ENCODE data around the gene GRID2IP. TPM values are rescaled to one million over a fixed set of nuclear protein-coding genes. Genes with fewer than 3 reads are reported as not detected.

The GRID2IP gene
- total and polyA plus RNA-seq, 2 donors (not counting 1 experiment from before 2014, with no cell fraction given), result 0.72 to 1.7 TPM

DNA sequence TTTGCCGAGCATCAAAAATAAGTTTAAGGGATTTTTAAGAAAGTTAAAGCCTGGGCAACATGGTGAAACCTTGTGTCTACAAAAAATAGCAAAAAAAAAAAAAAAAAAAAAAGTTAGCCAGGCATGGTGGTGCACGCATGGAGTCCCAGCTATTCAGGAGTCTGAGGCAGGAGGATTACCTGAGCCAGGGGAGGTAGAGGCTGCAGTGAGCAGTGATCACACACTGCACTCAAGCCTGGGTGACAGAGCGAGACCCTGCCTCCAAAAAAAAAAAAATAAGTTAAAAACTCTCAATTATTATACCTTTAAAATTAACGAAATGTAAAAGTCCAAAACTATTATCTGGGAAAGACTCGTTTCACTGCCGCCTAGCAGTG is 68.5 kb downstream of the GRID2IP start:
- H3K9ac ChIP-seq (ENCODE audit: low read length), result peak overlapping the region; percentile 92
- CTCF ChIA-PET, result no interaction called here
- H4K20me1 ChIP-seq (ENCODE audit: control insufficient read depth, insufficient read depth, low read length, poor library complexity, severe bottlenecking), result peaks cover 40% of the 10 kb centered on the region
- H3K36me3 ChIP-seq (replicated peaks in 1 of 2; ENCODE audit: control extremely low read depth in 1 of 2, control insufficient read depth in 1 of 2, extremely low read depth in 1 of 2, insufficient read depth in 2 of 2, low read length in 1 of 2), result peaks cover 3 to 6% of the 10 kb centered on the region in 2 experiments
- peaks cover 76% of the 10 kb centered on the region for H3K79me2 ChIP-seq (ENCODE audit: control insufficient read depth, insufficient read depth, low read length)
- ATAC-seq (ENCODE audit: low read depth), result no peak
- TF ChIP-seq, protein P1, sequence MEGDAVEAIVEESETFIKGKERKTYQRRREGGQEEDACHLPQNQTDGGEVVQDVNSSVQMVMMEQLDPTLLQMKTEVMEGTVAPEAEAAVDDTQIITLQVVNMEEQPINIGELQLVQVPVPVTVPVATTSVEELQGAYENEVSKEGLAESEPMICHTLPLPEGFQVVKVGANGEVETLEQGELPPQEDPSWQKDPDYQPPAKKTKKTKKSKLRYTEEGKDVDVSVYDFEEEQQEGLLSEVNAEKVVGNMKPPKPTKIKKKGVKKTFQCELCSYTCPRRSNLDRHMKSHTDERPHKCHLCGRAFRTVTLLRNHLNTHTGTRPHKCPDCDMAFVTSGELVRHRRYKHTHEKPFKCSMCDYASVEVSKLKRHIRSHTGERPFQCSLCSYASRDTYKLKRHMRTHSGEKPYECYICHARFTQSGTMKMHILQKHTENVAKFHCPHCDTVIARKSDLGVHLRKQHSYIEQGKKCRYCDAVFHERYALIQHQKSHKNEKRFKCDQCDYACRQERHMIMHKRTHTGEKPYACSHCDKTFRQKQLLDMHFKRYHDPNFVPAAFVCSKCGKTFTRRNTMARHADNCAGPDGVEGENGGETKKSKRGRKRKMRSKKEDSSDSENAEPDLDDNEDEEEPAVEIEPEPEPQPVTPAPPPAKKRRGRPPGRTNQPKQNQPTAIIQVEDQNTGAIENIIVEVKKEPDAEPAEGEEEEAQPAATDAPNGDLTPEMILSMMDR (IDR thresholded peaks at IDR 0.05), result no peak
- H2AFZ ChIP-seq (ENCODE audit: insufficient read depth, low read depth, low read length, poor library complexity, severe bottlenecking), result peak overlapping the region; percentile 88
- H3K9me3 Mint-ChIP-seq (ENCODE audit: insufficient read depth), result no peaks in the 10 kb centered on the region
- peak overlapping the region; percentile 61 to 95 (median 72) for H3K4me3 ChIP-seq (ENCODE audit: control extremely low read depth in 1 of 5, extremely low read depth in 1 of 5, insufficient read depth in 1 of 5, low read depth in 2 of 5, low read length in 4 of 5)
- POLR2A ChIA-PET, result no interaction called here
- H3K27me3 ChIP-seq (replicated peaks in 1 of 4; ENCODE audit: control extremely low read depth in 1 of 4, control insufficient read depth in 3 of 4, insufficient read depth in 4 of 4, low read length in 3 of 4), result no peaks in the 10 kb centered on the region
- 22% methylated on average over 3 of the region's 6 CpGs for WGBS (ENCODE audit: insufficient coverage)
- peak overlapping the region; percentile 93 for H3K4me3 Mint-ChIP-seq
- no peaks in the 10 kb centered on the region for H3K27me3 Mint-ChIP-seq
- H3K4me2 ChIP-seq (replicated peaks; ENCODE audit: low read depth, low read length, poor library complexity, severe bottlenecking), result peak overlapping the region; percentile 99
- no peaks in the 10 kb centered on the region for H3K9me3 ChIP-seq (ENCODE audit: control extremely low read depth in 1 of 3, control insufficient read depth in 2 of 3, insufficient read depth in 1 of 3, low read length in 2 of 3)
- peaks cover 54% of the 10 kb centered on the region for H3K4me1 Mint-ChIP-seq
- peak overlapping the region; percentile 90 for H3K27ac Mint-ChIP-seq
- H3K27ac ChIP-seq (ENCODE audit: low read length in 2 of 2), result no peak overlapping the region
- DNase-seq, result no peak
- intact Hi-C loops (cut with micrococcal nuclease), result no loop called here
- H3K4me1 ChIP-seq (ENCODE audit: control insufficient read depth in 2 of 2, insufficient read depth in 2 of 2, low read length in 2 of 2), result peaks cover 16 to 41% of the 10 kb centered on the region in 2 donors

DNA sequence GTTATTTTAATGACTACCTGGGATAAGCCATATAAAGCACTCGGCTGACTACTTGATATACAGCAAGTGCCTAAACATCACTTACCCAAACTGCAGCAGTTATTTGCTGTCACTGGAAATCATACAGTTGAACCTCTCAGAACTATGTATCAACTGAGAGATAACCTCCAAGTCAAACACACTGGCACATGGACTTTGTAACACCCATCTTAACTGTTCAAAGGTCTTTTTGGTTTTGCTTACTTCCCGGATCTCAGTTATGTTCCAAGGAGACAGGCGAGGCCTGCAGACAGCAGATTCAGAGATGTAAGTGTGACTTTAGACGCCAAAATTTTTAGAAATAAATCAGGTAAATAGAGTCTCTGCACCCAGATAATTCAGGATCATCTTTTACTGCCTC is 69.0 kb downstream of the GRID2IP start:
- peak overlapping the region; percentile 99 for H3K4me2 ChIP-seq (replicated peaks; ENCODE audit: low read depth, low read length, poor library complexity, severe bottlenecking)
- H3K36me3 ChIP-seq (replicated peaks in 1 of 2; ENCODE audit: control extremely low read depth in 1 of 2, control insufficient read depth in 1 of 2, extremely low read depth in 1 of 2, insufficient read depth in 2 of 2, low read length in 1 of 2), result peaks cover 3 to 6% of the 10 kb centered on the region in 2 experiments
- ATAC-seq (ENCODE audit: low read depth) (no peak), DNase-seq (no peak)
- CTCF ChIA-PET, result no interaction called here
- no peak for TF ChIP-seq EZH2 (IDR thresholded peaks at IDR 0.05; ENCODE audit: borderline replicate concordance, insufficient read depth, low read depth, low read length, poor library complexity, severe bottlenecking)
- TF ChIP-seq, protein P1 (IDR thresholded peaks at IDR 0.05), result no peak
- POLR2A ChIA-PET, result no interaction called here
- intact Hi-C loops (cut with micrococcal nuclease), result no loop called here
- peak overlapping the region; percentile 68 for H3K4me3 Mint-ChIP-seq
- peaks cover 16 to 41% of the 10 kb centered on the region in 2 donors for H3K4me1 ChIP-seq (ENCODE audit: control insufficient read depth in 2 of 2, insufficient read depth in 2 of 2, low read length in 2 of 2)
- peaks cover 44% of the 10 kb centered on the region for H4K20me1 ChIP-seq (ENCODE audit: control insufficient read depth, insufficient read depth, low read length, poor library complexity, severe bottlenecking)
- H3K4me3 ChIP-seq (ENCODE audit: control extremely low read depth in 1 of 5, extremely low read depth in 1 of 5, insufficient read depth in 1 of 5, low read depth in 2 of 5, low read length in 4 of 5), result peak overlapping the region in 1 of 5 experiments; percentile 95
- H3K27me3 Mint-ChIP-seq, result no peaks in the 10 kb centered on the region
- peaks cover 58% of the 10 kb centered on the region for H3K4me1 Mint-ChIP-seq
- H3K9me3 Mint-ChIP-seq (ENCODE audit: insufficient read depth), result no peaks in the 10 kb centered on the region
- H3K27ac ChIP-seq (ENCODE audit: low read length in 2 of 2), result no peak overlapping the region
- H3K9me3 ChIP-seq (ENCODE audit: control extremely low read depth in 1 of 3, control insufficient read depth in 2 of 3, insufficient read depth in 1 of 3, low read length in 2 of 3), result no peaks in the 10 kb centered on the region
- WGBS (ENCODE audit: insufficient coverage), result 91% methylated on average over 1 of the region's 4 CpGs
- H2AFZ ChIP-seq (ENCODE audit: insufficient read depth, low read depth, low read length, poor library complexity, severe bottlenecking), result no peak overlapping the region
- H3K79me2 ChIP-seq (ENCODE audit: control insufficient read depth, insufficient read depth, low read length), result peaks cover 80% of the 10 kb centered on the region
- no peak overlapping the region for H3K9ac ChIP-seq (ENCODE audit: low read length)
- no peaks in the 10 kb centered on the region for H3K27me3 ChIP-seq (replicated peaks in 1 of 4; ENCODE audit: control extremely low read depth in 1 of 4, control insufficient read depth in 3 of 4, insufficient read depth in 4 of 4, low read length in 3 of 4)
- H3K27ac Mint-ChIP-seq, result no peak overlapping the region

Data from B cell (primary cell).